RWPE2 (cell line): ENCODE results near the gene NRIP3.
A peak's percentile ranks its signal among the peaks of the same experiment; 100 is the strongest.
"Not testable (repeated sequence)": the region's sequence is repeated elsewhere in the genome, so short reads cannot be mapped to it uniquely, and the experiment has no call there.

Experiments
- ATAC-seq: fragments of 200-7000 bp; cut with Tn5 transposase; 3 replicates; pipeline ENCODE4 v1.9.1; 2021; ENCODE audit warnings: low read depth
- DNase-seq: peaks from one replicate; pipeline ENCODE4 v3.0.0-alpha.2; 2020; ENCODE audit warnings: low spot score
- H3K27ac ChIP-seq: fragments of 450-650 bp; 2 replicates; pipeline ENCODE4 v1.5.1; 2017; ENCODE audit warnings: mild to moderate bottlenecking; ENCODE audit not compliant: poor library complexity, severe bottlenecking
- H3K27me3 ChIP-seq: fragments of 250-450 bp; sonication (Bioruptor Pico); 2 replicates; pipeline ENCODE4 v1.5.1; 2021; ENCODE audit warnings: mild to moderate bottlenecking, moderate library complexity; ENCODE audit not compliant: insufficient read depth, poor library complexity, severe bottlenecking
- H3K36me3 ChIP-seq: fragments of 250-450 bp; sonication (Bioruptor Pico); 2 replicates; pipeline ENCODE4 v1.5.1; 2020; ENCODE audit warnings: low read depth, mild to moderate bottlenecking, moderate library complexity
- H3K4me1 ChIP-seq: fragments of 250-450 bp; sonication (Bioruptor Pico); 2 replicates; pipeline ENCODE4 v1.5.1; 2021; ENCODE audit warnings: mild to moderate bottlenecking, moderate library complexity; ENCODE audit not compliant: insufficient read depth, poor library complexity, severe bottlenecking
- H3K4me3 ChIP-seq: fragments of 250-450 bp; sonication (Bioruptor Pico); 2 replicates; pipeline ENCODE4 v1.5.1; 2021; ENCODE audit warnings: mild to moderate bottlenecking, moderate library complexity; ENCODE audit not compliant: severe bottlenecking
- H3K9me3 ChIP-seq: fragments of 250-450 bp; sonication (Bioruptor Pico); 2 replicates; pipeline ENCODE4 v1.5.1; 2021; ENCODE audit warnings: mild to moderate bottlenecking, moderate library complexity; ENCODE audit not compliant: severe bottlenecking
- CTCF ChIP-seq: fragments of 450-650 bp; IDR thresholded peaks from one replicate; pipeline ENCODE4 v1.5.1; 2017; ENCODE audit warnings: mild to moderate bottlenecking, moderate library complexity; ENCODE audit not compliant: poor library complexity, severe bottlenecking

The NRIP3 gene

GRCh38 chr11:8942518-8943066, 61.2 kb downstream of the NRIP3 start, which contains the start of gene ASCL3:
TSS of gene ASCL3 (minus strand) at chr11:8943016. CDS start at chr11:8938161, 4,855 bp downstream.
- no peak for TF ChIP-seq CTCF
- H3K4me1 ChIP-seq, result no peaks in the 10 kb centered on the region
- H3K36me3 ChIP-seq, result peaks cover 6% of the 10 kb centered on the region; the same call in 1 of the 2 replicates
- no peak within 1 kb of the TSS for H3K27ac ChIP-seq
- no peak within 1 kb of the TSS for H3K4me3 ChIP-seq
- ATAC-seq (no peak), DNase-seq (no peak)
- H3K9me3 ChIP-seq, result no peaks in the 10 kb centered on the region
- H3K27me3 ChIP-seq, result no peaks in the 10 kb centered on the region

- H3K36me3 ChIP-seq, result no peaks in the 10 kb centered on the region
- no peak for ATAC-seq
- no peaks in the 10 kb centered on the region for H3K9me3 ChIP-seq
- no peak overlapping the region for H3K4me3 ChIP-seq
- H3K27me3 ChIP-seq, result no peaks in the 10 kb centered on the region
- no peak for DNase-seq
- H3K27ac ChIP-seq, result no peak overlapping the region
- no peaks in the 10 kb centered on the region for H3K4me1 ChIP-seq
- no peak for TF ChIP-seq CTCF
Measured at GRCh38 chr11:8941341-8942103, 62.3 kb downstream of the NRIP3 start.

- Histone ChIP-seq H3K27me3 (no peaks in the 10 kb centered on the region), H3K4me1 (peaks cover 7% of the 10 kb centered on the region), H3K27ac (no peak overlapping the region), H3K9me3 (no peaks in the 10 kb centered on the region), H3K4me3 (no peak overlapping the region), H3K36me3 (no peaks in the 10 kb centered on the region)
- ATAC-seq (no peak), DNase-seq (no peak)
- no peak for TF ChIP-seq CTCF
Measured at GRCh38 chr11:8937659-8938058, 66.1 kb downstream of the NRIP3 start.

- H3K4me3 ChIP-seq, result no peak overlapping the region
- no peaks in the 10 kb centered on the region for H3K36me3 ChIP-seq
- ATAC-seq (no peak), DNase-seq (no peak)
- H3K9me3 ChIP-seq, result no peaks in the 10 kb centered on the region
- H3K4me1 ChIP-seq, result peaks cover 7% of the 10 kb centered on the region
- H3K27ac ChIP-seq, result no peak overlapping the region
- no peak for TF ChIP-seq CTCF
- H3K27me3 ChIP-seq, result no peaks in the 10 kb centered on the region
Measured at GRCh38 chr11:8937159-8937558, 66.6 kb downstream of the NRIP3 start.

GRCh38 chr11:8935789-8936188, 68.0 kb downstream of the NRIP3 start:
- peak overlapping the region; percentile 57 for H3K27ac ChIP-seq
- H3K36me3 ChIP-seq, H3K4me3 ChIP-seq, DNase-seq, H3K9me3 ChIP-seq, H3K27me3 ChIP-seq, ATAC-seq, H3K4me1 ChIP-seq: not testable (repeated sequence)
